K562 (cell line): ENCODE data around the gene PSMD1. TPM values are rescaled to one million over a fixed set of nuclear protein-coding genes. Genes with fewer than 3 reads are reported as not detected.

Source experiments
- ATAC-seq: fragments of 200-7000 bp; cut with Tn5 transposase; 3 replicates; pipeline ENCODE4 v1.9.1; 2020; ENCODE audit warnings: moderate library complexity
- BruUV-seq: library from RNA; stranded (reverse); fragments of 400-500 nt; replicated peaks from 2 replicates; lab custom pipeline; 2021; lab: Mats Ljungman, UMichigan
- CTCF ChIA-PET: fragments of 300-600 bp; formaldehyde crosslinking; extraction: SDS; loops from one replicate; lab custom pipeline; 2021; ENCODE audit warnings: low intra/inter-chr PET ratio; lab: Yijun Ruan, JAX
- POLR2A ChIA-PET: fragments of 300-600, 350-650 bp; sonication (Branson Sonifier 250); formaldehyde crosslinking; extraction: SDS; loops from one replicate; lab custom pipeline; 2021; ENCODE audit warnings: antibody characterized with exemption, inconsistent platforms; lab: Yijun Ruan, JAX
- DNase-seq, 4 experiments: peaks; one replicate each; pipeline versions ENCODE4 v3.0.0 to v3.0.0-alpha.2; 2011 to 2018; ENCODE audit warnings: low spot score in 3 of 4, mixed read lengths in 3 of 4; ENCODE audit errors: extremely low read depth in 1 of 4
- FAIRE-seq: peaks from 2 replicates; lab custom pipeline; 2011; peaks lifted over from hg19 to GRCh38; lab: Jason Lieb, UNC
- H2AFZ ChIP-seq: 2 replicates; pipeline ENCODE4 v1.6.0; 2011; ENCODE audit warnings: low read depth, low read length, control low read depth, inconsistent platforms
- H3K27ac ChIP-seq: fragments of 200-600 bp; 3 replicates; pipeline ENCODE4 v1.8.0; 2011; ENCODE audit warnings: low read depth, mild to moderate bottlenecking, control low read depth, inconsistent platforms, low read length, moderate library complexity, mixed read lengths; ENCODE audit errors: extremely low read depth
- H3K27me3 ChIP-seq, 2 experiments: fragments of 300-600 bp in 1 of 2; 2 replicates in 1 of 2; 3 replicates in 1 of 2; pipeline versions ENCODE4 v1.6.0 to v1.8.0; 2011; ENCODE audit warnings: inconsistent platforms in 2 of 2, low read length in 2 of 2, mild to moderate bottlenecking in 1 of 2, mixed read lengths in 1 of 2, moderate library complexity in 1 of 2; ENCODE audit not compliant: control insufficient read depth in 2 of 2, insufficient read depth in 2 of 2
- H3K36me3 ChIP-seq: fragments of 300-600 bp; 3 replicates; pipeline ENCODE4 v1.8.0; 2011; ENCODE audit warnings: mild to moderate bottlenecking, low read length, inconsistent platforms; ENCODE audit not compliant: control insufficient read depth, insufficient read depth
- H3K4me1 ChIP-seq, 2 experiments: fragments of 200-600 bp in 1 of 2; replicated peaks in 1 of 2; 2 replicates in 1 of 2; 3 replicates in 1 of 2; pipeline versions ENCODE4 v1.5.1 to v1.8.0; 2011; ENCODE audit warnings: inconsistent platforms in 2 of 2, low read length in 2 of 2, mild to moderate bottlenecking in 1 of 2, mixed read lengths in 1 of 2, moderate library complexity in 1 of 2; ENCODE audit not compliant: control insufficient read depth in 2 of 2, insufficient read depth in 2 of 2
- H3K4me2 ChIP-seq: 2 replicates; pipeline ENCODE4 v1.6.1; 2011; ENCODE audit warnings: low read length, control low read depth, inconsistent platforms, mixed read lengths; ENCODE audit not compliant: insufficient read depth
- H3K4me3 ChIP-seq: fragments of 200-600 bp; sonication (generic), shearing (Covaris generic); 2 replicates; pipeline ENCODE4 v1.5.1; 2016; ENCODE audit warnings: control low read depth, inconsistent platforms
- H3K79me2 ChIP-seq: fragments of 200-600 bp; 3 replicates; pipeline ENCODE4 v1.8.0; 2011; ENCODE audit warnings: low read length, inconsistent platforms; ENCODE audit not compliant: control insufficient read depth, insufficient read depth
- H3K9ac ChIP-seq, 2 experiments: 2 replicates each; pipeline versions ENCODE4 v1.6.0 to v1.6.1; 2011; ENCODE audit warnings: low read depth in 2 of 2, low read length in 2 of 2, control low read depth in 1 of 2, inconsistent platforms in 1 of 2, mild to moderate bottlenecking in 1 of 2, mixed read lengths in 1 of 2; ENCODE audit not compliant: insufficient read depth in 1 of 2
- H3K9me1 ChIP-seq: one replicate; pipeline ENCODE4 v1.6.0; 2011; ENCODE audit warnings: inconsistent platforms, mild to moderate bottlenecking, low read length, moderate library complexity; ENCODE audit not compliant: control insufficient read depth, insufficient read depth
- H3K9me3 ChIP-seq: replicated peaks from 2 replicates; pipeline ENCODE4 v1.5.1; 2011; ENCODE audit warnings: low read depth, low read length, inconsistent platforms; ENCODE audit not compliant: control insufficient read depth, insufficient read depth
- H4K20me1 ChIP-seq: replicated peaks from 2 replicates; pipeline ENCODE4 v1.6.1; 2011; ENCODE audit warnings: low read length, inconsistent platforms, mixed read lengths; ENCODE audit not compliant: control insufficient read depth, insufficient read depth
- ADNP ChIP-seq: fragments of 200-800 bp; sonication (Bioruptor generic); IDR thresholded peaks from 2 replicates; pipeline ENCODE4 v1.6.1; 2016; ENCODE audit warnings: missing genetic modification characterization, missing compliant biosample characterization
- CHAMP1 ChIP-seq: fragments of 450-650 bp; IDR thresholded peaks from 2 replicates; pipeline ENCODE4 v1.6.1; 2016; ENCODE audit warnings: mild to moderate bottlenecking
- CHD1 ChIP-seq: fragments of 200-600 bp; sonication (generic); IDR thresholded peaks from one replicate; pipeline ENCODE4 v1.6.1; 2012; ENCODE audit warnings: mild to moderate bottlenecking, moderate library complexity, low read length, inconsistent platforms
- GABPA ChIP-seq: fragments of 200-800 bp; sonication (Bioruptor generic); conservative IDR thresholded peaks from 2 replicates; pipeline ENCODE4 v1.6.1; 2016; ENCODE audit warnings: low read depth, missing genetic modification characterization, missing compliant biosample characterization
- IFI16 ChIP-seq: fragments of 250-450 bp; sonication (Bioruptor Pico); IDR thresholded peaks from 2 replicates; pipeline ENCODE4 v2.1.2; 2022; ENCODE audit warnings: mild to moderate bottlenecking, inconsistent platforms
- KLF16 ChIP-seq: IDR thresholded peaks from 2 replicates; pipeline ENCODE4 v1.6.1; 2016; ENCODE audit warnings: antibody characterized with exemption
- MYNN ChIP-seq, 2 experiments: sonication (generic); formaldehyde crosslinking in 1 of 2; IDR thresholded peaks; 2 replicates each; pipeline versions ENCODE4 v1.5.0 to v1.6.1; 2016 to 2020; ENCODE audit warnings: antibody characterized with exemption in 1 of 2, missing genetic modification reagents in 1 of 2
- TAF9B ChIP-seq: fragments of 450-650 bp; IDR thresholded peaks from 2 replicates; pipeline ENCODE4 v1.6.1; 2018; ENCODE audit warnings: mild to moderate bottlenecking; ENCODE audit not compliant: partially characterized antibody
- ZNF311 ChIP-seq: fragments of 250-450 bp; sonication (Bioruptor Pico); IDR thresholded peaks from 2 replicates; pipeline ENCODE4 v1.4.0; 2020; ENCODE audit warnings: mild to moderate bottlenecking, moderate library complexity
- ZNF512 ChIP-seq: IDR thresholded peaks from 2 replicates; pipeline ENCODE4 v1.6.1; 2016; ENCODE audit warnings: missing genetic modification characterization, missing compliant biosample characterization
- WGBS: fragments of 100-300 bp; shearing (Covaris generic); methylation state at CpG from one replicate; pipeline ENCODE4 v1.1.6; 2016; ENCODE audit warnings: low coverage, mixed read lengths; ENCODE audit not compliant: insufficient coverage; ENCODE audit errors: missing lambda C conversion rate; 5-methylcytosine and 5-hydroxymethylcytosine counted together
- in situ Hi-C: fragments of 300-500 bp; cut with MboI; formaldehyde crosslinking; loops from 4 replicates; pipeline ENCODE4 v1.15.0; 2018; ENCODE audit warnings: inconsistent platforms, mixed read lengths
- intact Hi-C: fragments of 100-400 bp; cut with micrococcal nuclease; formaldehyde crosslinking; loops from 2 replicates; pipeline ENCODE4 v1.14.2; 2022
- polyA plus RNA-seq, 8 experiments: library from polyadenylated mRNA; depleted of rRNA in 4 of 8; stranded (reverse) in 5 of 8; unstranded in 3 of 8; fragments of >200 nt; fragmentation: Nextera tagmentation in 2 of 8; fragmentation: Illumina TruSeq in 1 of 8; extraction: Ambion mirVana in 2 of 8; extraction: Trizol in 1 of 8; gene quantifications; 2 replicates each; pipeline versions ENCODE4 v1.2.1 to v1.2.3, GENCODE V29; 2011 to 2014; ENCODE audit warnings: inconsistent platforms in 1 of 8, missing spikeins in 1 of 8
- total RNA-seq, 7 experiments: library from RNA; depleted of rRNA in 6 of 7; stranded (reverse); fragments of >200 nt in 6 of 7; fragmentation: Illumina TruSeq in 2 of 7; extraction: Trizol in 2 of 7; gene quantifications; 2 replicates each; pipeline versions ENCODE4 v1.2.1 to v1.2.3, GENCODE V29; 2011 to 2021; ENCODE audit warnings: low replicate concordance in 1 of 7
- TF ChIP-seq, protein P1 (sequence below): fragments of 450-650 bp; formaldehyde crosslinking; IDR thresholded peaks from 2 replicates; pipeline ENCODE4 v1.4.0; 2020; ENCODE audit warnings: mild to moderate bottlenecking, moderate library complexity
- TF ChIP-seq, protein P2 (sequence below), 2 experiments: IDR thresholded peaks; 2 replicates each; pipeline ENCODE4 v1.6.1; 2012; ENCODE audit warnings: improper control_type of control experiment in 2 of 2, low read depth in 2 of 2, low read length in 2 of 2, borderline replicate concordance in 1 of 2

PSMD1 gene
- total and polyA plus RNA-seq, 9 of the 15 experiments (the other 6 are each of a cell fraction or from before 2014, with no cell fraction given): 100 to 257 (median 147) TPM

DNA sequence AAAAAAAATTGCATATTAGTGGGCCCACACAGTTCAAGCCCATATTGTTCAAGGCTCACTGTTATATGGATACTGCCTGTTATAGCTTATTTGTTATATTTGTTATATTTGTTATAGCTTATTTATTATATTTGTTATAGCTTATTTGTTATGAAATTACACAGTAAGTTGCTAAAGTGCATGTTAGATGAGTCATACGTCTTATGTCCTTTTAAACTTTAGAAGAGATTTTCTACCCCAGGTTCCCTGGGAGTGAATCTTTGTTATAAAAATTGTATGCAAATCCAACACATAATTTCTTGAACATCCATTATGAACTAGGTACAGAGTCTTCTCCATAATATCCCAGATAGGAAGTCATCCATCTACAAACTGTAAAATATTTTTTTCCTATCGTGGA is 46.1 kb downstream of the PSMD1 start:
- intact Hi-C loops: loop anchor here (5.0 kb wide), 2 partner anchors 90 to 350 kb away; no protein-coding TSS in a partner anchor
- Histone ChIP-seq H3K4me3 (no peak overlapping the region), H3K4me2 (no peak overlapping the region), H3K9me1 (no peaks in the 10 kb centered on the region), H2AFZ (no peak overlapping the region), H3K27ac (no peak overlapping the region), H3K4me1 (no peaks in the 10 kb centered on the region), H3K9me3 (no peaks in the 10 kb centered on the region), H3K27me3 (no peaks in the 10 kb centered on the region), H4K20me1 (no peaks in the 10 kb centered on the region; the same call in 1 of the 2 replicates), H3K79me2 (peaks cover 3% of the 10 kb centered on the region; the same call in 2 of the 3 replicates), H3K36me3 (peaks cover 43% of the 10 kb centered on the region; the same call in 2 of the 3 replicates), H3K9ac (no peak overlapping the region)
- in situ Hi-C loops: loop anchor here (10.0 kb wide), 1 partner anchor 352 kb away; no protein-coding TSS in a partner anchor
- ChIA-PET CTCF (no interaction called here), POLR2A (interaction anchor here (1.0 to 2.0 kb wide), 2 partner anchors 98 to 350 kb away, joined by 3 to 15 read pairs; no protein-coding TSS in a partner anchor)
- BruUV-seq: no TSS peak
- WGBS: 93% methylated on average over 2 of the region's 2 CpGs
- DNase-seq (no peak), ATAC-seq (no peak), FAIRE-seq (no peak)
- TF ChIP-seq CHAMP1: no peak
- no peak for TF ChIP-seq ZNF311
- TF ChIP-seq MYNN (IDR thresholded peaks at IDR 0.05): no peak
- no peak for TF ChIP-seq MYNN (CRISPR knock-in tag; IDR thresholded peaks at IDR 0.05)
- no peak for TF ChIP-seq KLF16
- no peak for TF ChIP-seq TAF9B
- TF ChIP-seq IFI16: no peak
- no peak for TF ChIP-seq GABPA (tag)
- TF ChIP-seq ADNP (tag): no peak
- TF ChIP-seq ZNF512 (tag): no peak
- TF ChIP-seq CHD1: no peak
- TF ChIP-seq, protein P1, sequence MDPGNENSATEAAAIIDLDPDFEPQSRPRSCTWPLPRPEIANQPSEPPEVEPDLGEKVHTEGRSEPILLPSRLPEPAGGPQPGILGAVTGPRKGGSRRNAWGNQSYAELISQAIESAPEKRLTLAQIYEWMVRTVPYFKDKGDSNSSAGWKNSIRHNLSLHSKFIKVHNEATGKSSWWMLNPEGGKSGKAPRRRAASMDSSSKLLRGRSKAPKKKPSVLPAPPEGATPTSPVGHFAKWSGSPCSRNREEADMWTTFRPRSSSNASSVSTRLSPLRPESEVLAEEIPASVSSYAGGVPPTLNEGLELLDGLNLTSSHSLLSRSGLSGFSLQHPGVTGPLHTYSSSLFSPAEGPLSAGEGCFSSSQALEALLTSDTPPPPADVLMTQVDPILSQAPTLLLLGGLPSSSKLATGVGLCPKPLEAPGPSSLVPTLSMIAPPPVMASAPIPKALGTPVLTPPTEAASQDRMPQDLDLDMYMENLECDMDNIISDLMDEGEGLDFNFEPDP: no peak
- TF ChIP-seq, protein P2, sequence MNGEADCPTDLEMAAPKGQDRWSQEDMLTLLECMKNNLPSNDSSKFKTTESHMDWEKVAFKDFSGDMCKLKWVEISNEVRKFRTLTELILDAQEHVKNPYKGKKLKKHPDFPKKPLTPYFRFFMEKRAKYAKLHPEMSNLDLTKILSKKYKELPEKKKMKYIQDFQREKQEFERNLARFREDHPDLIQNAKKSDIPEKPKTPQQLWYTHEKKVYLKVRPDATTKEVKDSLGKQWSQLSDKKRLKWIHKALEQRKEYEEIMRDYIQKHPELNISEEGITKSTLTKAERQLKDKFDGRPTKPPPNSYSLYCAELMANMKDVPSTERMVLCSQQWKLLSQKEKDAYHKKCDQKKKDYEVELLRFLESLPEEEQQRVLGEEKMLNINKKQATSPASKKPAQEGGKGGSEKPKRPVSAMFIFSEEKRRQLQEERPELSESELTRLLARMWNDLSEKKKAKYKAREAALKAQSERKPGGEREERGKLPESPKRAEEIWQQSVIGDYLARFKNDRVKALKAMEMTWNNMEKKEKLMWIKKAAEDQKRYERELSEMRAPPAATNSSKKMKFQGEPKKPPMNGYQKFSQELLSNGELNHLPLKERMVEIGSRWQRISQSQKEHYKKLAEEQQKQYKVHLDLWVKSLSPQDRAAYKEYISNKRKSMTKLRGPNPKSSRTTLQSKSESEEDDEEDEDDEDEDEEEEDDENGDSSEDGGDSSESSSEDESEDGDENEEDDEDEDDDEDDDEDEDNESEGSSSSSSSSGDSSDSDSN (IDR thresholded peaks at IDR 0.05; ENCODE audit: borderline replicate concordance in 1 of 2, low read depth in 2 of 2, low read length in 2 of 2): no peak
